Umbilical cord (tissue), 2 donors: Measurements from ENCODE around the gene NFIB. TPM values are rescaled to one million over a fixed set of nuclear protein-coding genes. Genes with fewer than 3 reads are reported as not detected.

Experiments used
- DNase-seq: peaks from one replicate; pipeline ENCODE4 v3.0.0-alpha.2; 2015; ENCODE audit warnings: low spot score
- total RNA-seq: library from RNA; depleted of rRNA; stranded (reverse); fragments of >200 nt; gene quantifications from one replicate; pipeline ENCODE4 v1.2.3, GENCODE V29; 2014; ENCODE audit warnings: low replicate concordance; ENCODE audit not compliant: insufficient read depth

Gene NFIB
- total RNA-seq, 1 donor from 2014 or later: 33.0 TPM

- DNase-seq: no peak
Measured at GRCh38 chr9:14281136-14281795, 32.7 kb downstream of the NFIB start.

DNA sequence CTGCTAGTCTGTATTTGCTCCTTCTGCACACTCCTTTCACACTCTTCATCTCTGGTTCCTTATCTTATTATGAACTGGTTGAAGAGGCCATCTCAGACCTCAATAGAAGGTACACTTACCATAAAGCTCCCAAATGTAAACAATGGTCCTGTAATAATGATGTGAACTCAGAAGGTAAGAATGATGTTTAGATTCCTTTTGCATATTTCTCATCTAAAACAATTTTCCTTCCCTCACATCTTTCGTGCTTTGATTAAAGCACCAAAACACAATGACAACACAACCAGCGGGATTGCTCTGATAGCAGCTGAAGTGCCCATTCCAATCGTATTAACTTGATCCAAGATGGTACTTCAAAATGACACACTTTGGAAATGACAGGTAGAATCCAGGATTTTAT lies 34.3 kb downstream of the NFIB start:
- DNase-seq: no peak

DNA sequence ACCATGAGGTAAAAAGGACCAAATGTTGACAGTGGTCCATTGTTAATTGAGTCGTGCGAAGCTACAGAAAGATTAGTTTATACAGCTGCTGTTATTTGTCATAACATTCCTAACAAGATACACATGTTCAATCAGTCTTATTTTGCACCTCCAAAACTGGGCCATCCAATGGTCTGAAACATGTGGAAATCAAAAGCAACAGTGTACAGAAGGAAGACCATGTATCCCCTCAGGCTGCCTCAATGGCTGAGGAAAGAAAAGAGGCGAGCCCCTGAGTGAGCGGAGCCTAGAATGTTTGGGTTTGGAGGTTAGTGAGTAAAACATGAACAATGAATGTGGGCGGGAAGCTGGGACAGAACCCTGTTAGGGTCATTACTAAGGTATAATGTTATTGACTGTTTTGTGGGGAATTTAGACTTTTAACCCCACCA lies 35.6 kb downstream of the NFIB start:
- DNase-seq: no peak

DNA sequence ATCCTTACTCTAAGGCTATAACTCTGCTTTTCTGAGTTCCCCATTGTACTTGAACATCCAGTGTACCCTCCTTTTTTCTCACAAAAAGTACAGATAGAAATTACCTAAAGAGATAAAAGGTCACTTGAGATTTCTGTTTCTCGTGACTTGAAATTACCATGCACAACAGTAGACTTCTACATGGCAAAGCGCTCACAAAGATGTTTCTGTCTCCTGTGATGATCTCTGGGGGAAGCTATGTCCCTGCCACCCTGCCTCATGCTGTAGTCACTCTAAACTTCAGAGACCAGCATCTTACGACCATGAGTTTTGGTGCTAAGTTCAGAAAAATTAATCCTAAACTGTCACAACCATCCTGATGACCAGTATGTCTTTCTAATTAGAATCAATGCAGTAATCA lies 36.2 kb downstream of the NFIB start:
- no peak for DNase-seq

DNA sequence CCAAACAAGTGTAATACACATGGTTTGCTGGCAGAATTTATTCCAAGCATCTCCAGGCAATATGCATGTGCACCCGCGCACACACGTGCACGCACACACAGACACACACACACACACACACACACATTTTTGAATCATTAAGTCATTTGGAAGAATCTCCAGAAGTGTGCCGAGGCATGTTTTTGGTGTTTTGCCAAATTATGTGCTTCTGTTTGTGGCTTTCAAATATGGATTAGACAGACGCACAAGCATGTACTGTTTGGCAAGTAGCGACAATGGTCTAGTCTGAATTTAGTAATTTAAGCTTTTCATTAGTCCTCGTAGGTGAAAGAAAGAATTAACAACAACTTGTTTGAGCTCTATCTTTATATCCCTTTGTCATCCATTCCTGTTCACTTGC lies 36.7 kb downstream of the NFIB start:
- peak; percentile 54 for DNase-seq

GRCh38 chr9:14275331-14275730 lies 38.6 kb downstream of the NFIB start:
- no peak for DNase-seq

DNA sequence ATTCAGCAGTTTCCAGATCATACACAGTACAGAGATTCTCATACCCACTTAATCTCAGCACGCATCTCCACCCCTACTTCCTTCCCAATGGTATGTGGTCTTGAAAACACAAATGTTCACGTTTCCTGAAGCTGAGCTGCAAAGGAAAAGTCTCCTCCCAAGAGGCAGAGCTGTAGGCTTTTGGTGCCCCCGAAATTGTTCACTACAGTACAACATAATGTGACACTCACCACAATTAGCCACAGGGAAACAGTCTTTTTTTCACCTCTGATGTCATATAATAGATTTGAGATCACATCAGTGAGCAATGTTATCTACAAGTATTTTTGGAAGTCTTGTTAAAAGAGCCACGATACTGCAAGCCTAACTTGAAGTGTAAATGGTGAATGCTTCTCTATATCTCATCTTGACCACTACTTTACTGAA lies 40.2 kb downstream of the NFIB start:
- peak; percentile 83 for DNase-seq

GRCh38 chr9:14272927-14273528 lies 40.9 kb downstream of the NFIB start:
- DNase-seq: peak; percentile 40

- DNase-seq: peak; percentile 95
Measured at GRCh38 chr9:14271093-14271673, 42.8 kb downstream of the NFIB start.

DNA sequence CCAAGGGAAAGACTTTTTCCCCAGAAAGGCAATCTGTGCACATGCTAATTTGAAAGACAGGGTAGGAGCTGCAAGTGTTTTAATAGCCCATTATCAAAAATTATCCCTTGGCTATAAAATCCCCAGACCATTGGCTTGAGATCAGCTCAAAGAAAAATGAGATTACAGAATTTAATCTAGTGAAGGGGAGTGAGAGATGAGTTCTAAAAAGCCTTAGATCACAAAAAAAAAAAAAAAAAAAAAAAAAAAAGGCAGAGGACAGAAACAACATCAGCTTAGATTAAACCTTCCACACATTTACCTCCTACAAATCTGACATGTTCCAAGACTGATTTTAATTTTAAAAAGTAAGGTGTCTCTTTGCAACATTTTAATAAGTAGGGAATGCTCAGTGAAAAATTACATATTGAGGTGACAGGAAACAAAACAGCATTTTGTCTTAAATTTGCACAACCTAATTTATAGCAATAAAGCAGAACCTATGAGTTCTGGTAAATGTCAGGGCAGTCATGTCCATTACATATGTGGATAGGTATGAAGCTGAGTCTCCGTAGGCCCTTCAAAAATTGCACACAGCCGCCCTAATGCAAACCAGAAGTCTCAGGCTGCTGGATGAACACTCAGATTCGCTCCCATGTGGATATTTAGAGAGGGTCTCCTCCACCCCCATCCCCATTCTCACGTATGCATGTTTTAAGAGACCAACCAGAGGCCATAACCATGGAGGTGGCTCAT lies 43.4 kb downstream of the NFIB start:
- DNase-seq: peak; percentile 94

GRCh38 chr9:14269916-14270315 lies 44.0 kb downstream of the NFIB start:
- DNase-seq: no peak

- DNase-seq: no peak
Measured at GRCh38 chr9:14263707-14264483, 50.0 kb downstream of the NFIB start.

GRCh38 chr9:14262827-14263226 lies 51.1 kb downstream of the NFIB start:
- DNase-seq: no peak

- DNase-seq: no peak
Measured at GRCh38 chr9:14261616-14262015, 52.3 kb downstream of the NFIB start.

GRCh38 chr9:14260101-14260500 lies 53.8 kb downstream of the NFIB start:
- DNase-seq: no peak

GRCh38 chr9:14258660-14259239 lies 55.2 kb downstream of the NFIB start:
- no peak for DNase-seq

- no peak for DNase-seq
Measured at GRCh38 chr9:14258156-14258555, 55.8 kb downstream of the NFIB start.

GRCh38 chr9:14256588-14256987 lies 57.4 kb downstream of the NFIB start:
- no peak for DNase-seq

DNA sequence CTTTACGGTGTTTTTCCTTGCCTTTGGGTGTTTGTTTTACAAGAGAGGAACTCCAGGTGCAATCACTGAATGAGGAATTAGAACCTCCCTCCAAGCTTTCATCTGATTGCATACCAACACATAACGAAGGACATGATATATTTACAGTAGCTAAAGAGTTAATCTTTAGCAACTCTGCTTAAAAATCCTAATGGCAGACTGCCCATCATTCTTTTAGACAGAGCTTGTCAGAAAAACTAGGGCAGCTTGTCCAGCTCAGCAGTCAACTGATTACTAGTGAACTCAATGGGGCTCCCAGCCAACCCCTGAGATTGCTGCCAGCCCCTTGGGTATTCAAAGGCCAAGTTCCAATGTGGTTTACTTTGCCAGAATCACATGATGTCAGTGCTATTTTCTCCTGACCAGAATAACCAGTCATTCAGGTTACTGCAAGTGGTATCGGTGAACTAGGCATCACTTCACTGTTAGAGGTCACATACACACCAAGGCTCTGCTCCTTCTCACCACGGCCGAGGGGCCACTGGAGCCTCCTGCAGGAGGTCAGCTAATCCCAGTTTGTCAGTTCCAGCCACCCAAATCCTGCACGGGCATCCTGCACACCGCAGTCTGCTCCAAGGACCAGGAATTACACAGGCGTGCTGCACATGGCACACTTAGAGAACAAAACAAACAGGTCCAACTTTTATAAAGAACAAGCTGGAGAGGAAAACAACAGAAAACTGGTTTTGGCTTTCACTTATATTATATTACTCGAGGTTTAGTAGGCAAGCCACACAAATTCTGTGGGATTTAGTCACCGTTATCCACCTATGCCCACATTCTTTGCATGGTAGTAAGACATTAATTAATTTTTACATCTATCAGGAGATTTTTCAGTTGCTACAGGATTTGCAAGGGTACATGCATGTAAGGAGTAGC lies 62.5 kb downstream of the NFIB start:
- DNase-seq: peak; percentile 87

DNA sequence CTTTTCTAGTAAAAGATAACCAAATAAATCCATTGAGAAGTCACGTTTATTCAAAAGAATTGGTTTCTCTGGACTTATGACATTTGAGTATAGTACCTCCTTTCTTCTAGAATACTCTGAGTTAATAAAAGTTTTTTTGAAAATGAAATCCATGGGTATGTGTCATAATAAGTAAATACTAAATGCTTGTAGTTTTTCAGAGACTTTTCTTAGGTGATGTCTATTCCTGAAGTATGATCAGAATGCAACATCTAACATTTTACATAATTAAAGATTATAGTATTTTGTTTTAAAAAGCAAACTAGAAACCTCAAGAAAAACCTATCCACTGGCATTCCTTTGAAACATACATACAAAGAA lies 63.2 kb downstream of the NFIB start:
- no peak for DNase-seq
